HG03342 (cell line): Measurements from ENCODE around the gene IFT122.
"Not testable (repeated sequence)": the region's sequence is repeated elsewhere in the genome, so short reads cannot be mapped to it uniquely, and the experiment has no call there.

Experiments used
- ATAC-seq: cut with Tn5 transposase; IDR thresholded peaks from one replicate; pipeline ENCODE4 v1.9.1; 2021; ENCODE audit warnings: mild to moderate bottlenecking, moderate library complexity; ENCODE audit not compliant: unreplicated experiment

Gene IFT122

GRCh38 chr3:129463716-129464115, 23.7 kb downstream of the IFT122 start:
- ATAC-seq, result no peak

- no peak for ATAC-seq
Measured at GRCh38 chr3:129467932-129468331, 27.9 kb downstream of the IFT122 start.

GRCh38 chr3:129469026-129469425, 29.0 kb downstream of the IFT122 start:
- ATAC-seq, result no peak

- no peak for ATAC-seq
Measured at GRCh38 chr3:129470861-129471260, 30.8 kb downstream of the IFT122 start.

- no peak for ATAC-seq
Measured at GRCh38 chr3:129473067-129473768, 33.2 kb downstream of the IFT122 start.

GRCh38 chr3:129473769-129474152, 33.7 kb downstream of the IFT122 start:
- ATAC-seq, result no peak

GRCh38 chr3:129474984-129475804, 35.2 kb downstream of the IFT122 start:
- no peak for ATAC-seq

- no peak for ATAC-seq
Measured at GRCh38 chr3:129475863-129476262, 35.8 kb downstream of the IFT122 start.

GRCh38 chr3:129476586-129476985, 36.6 kb downstream of the IFT122 start:
- ATAC-seq, result no peak

- ATAC-seq, result not testable (repeated sequence)
Measured at GRCh38 chr3:129481225-129481765, 41.3 kb downstream of the IFT122 start.

- ATAC-seq, result no peak
Measured at GRCh38 chr3:129481766-129482332, 41.8 kb downstream of the IFT122 start.

GRCh38 chr3:129482721-129483120, 42.7 kb downstream of the IFT122 start:
- no peak for ATAC-seq

GRCh38 chr3:129483870-129484269, 43.8 kb downstream of the IFT122 start:
- no peak for ATAC-seq

GRCh38 chr3:129485146-129485545, 45.1 kb downstream of the IFT122 start:
- ATAC-seq, result not testable (repeated sequence)

- no peak for ATAC-seq
Measured at GRCh38 chr3:129485721-129486663, 46.0 kb downstream of the IFT122 start.

GRCh38 chr3:129486664-129487035, 46.6 kb downstream of the IFT122 start:
- ATAC-seq, result no peak

GRCh38 chr3:129487183-129487867, 47.3 kb downstream of the IFT122 start:
- ATAC-seq, result no peak

GRCh38 chr3:129487868-129488335, 47.9 kb downstream of the IFT122 start:
- not testable (repeated sequence) for ATAC-seq

GRCh38 chr3:129489258-129489657, 49.2 kb downstream of the IFT122 start:
- not testable (repeated sequence) for ATAC-seq

GRCh38 chr3:129490273-129490675, 50.2 kb downstream of the IFT122 start:
- ATAC-seq, result peak; percentile 76
